Stimulated activated CD8-positive, alpha-beta memory T cell treated with anti-CD3 and anti-CD28 coated beads, Interleukin-2, amount 100 ng/mL, for 1 hour (primary cell): ENCODE data around the gene DGKD.
"Not testable (repeated sequence)": the region's sequence is repeated elsewhere in the genome, so short reads cannot be mapped to it uniquely, and the experiment has no call there.

Experiments used
- DNase-seq, 2 donors: peaks; one replicate each; pipeline ENCODE4 v3.0.0-alpha.2; 2020; ENCODE audit warnings: low read depth in 2 of 2

DGKD gene

DNA sequence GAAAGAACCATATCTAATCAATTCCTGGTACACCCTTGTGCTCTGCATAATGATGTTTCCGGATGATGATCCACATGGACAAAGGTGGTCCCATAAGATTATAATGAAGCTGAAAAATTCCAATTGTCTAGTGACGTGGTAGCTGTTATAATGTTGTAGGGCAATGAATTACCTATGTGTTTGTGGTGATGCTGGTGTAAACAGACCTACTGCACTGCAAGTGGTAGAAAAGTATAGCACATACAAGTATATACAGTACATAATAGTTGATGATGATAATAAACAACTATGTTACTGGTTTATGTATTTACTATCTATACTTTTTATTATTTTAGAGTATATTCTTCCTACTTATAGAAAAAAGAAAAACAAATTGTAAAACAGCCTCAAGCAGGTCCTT, 8.4 kb downstream of the DGKD start:
- DNase-seq, result no peak

- no peak for DNase-seq
Observed at GRCh38 chr2:233363744-233364235, 9.5 kb downstream of the DGKD start.

GRCh38 chr2:233365861-233366520, 11.7 kb downstream of the DGKD start:
- no peak for DNase-seq

GRCh38 chr2:233367586-233367985, 13.3 kb downstream of the DGKD start:
- no peak for DNase-seq

DNA sequence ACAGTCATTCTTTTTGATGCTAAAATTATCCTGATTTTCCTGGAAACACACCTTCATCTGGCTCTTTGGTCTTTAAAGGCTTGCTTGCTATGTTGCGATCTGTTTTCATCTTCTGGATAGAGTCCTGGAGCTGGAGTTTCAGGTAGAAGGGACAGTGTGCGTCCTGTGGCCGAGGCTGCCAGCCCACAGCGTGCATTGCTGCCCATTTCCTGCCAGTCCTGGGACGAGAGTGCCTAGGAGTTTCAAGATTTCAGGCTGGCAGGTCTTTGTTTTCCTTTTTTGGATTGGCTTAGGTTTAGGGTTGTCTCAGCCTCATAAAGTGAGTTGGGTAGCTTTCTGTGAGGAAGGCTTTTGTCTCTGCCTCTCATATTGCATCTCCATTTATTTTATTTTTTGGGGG, 14.5 kb downstream of the DGKD start:
- no peak for DNase-seq

DNA sequence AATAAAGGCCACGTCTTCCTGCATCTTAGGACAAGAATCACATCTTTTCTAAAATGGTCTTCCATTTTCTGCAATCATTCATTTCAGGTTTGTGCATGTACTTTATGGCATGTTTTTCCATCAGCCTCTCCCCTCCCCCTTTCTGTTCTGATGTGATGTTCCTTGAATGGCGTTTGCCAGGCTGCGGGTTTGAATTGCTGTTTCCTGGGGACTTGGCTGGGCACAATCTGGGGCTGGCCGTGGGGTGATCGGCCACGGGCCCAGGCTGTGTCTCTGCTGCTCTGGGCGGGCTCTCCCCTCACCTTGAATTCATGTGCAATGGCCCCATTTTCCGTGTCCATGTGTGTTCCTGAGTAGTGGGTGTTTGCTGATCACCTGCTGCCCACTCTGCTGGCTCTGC, 15.2 kb downstream of the DGKD start:
- DNase-seq, result no peak

DNA sequence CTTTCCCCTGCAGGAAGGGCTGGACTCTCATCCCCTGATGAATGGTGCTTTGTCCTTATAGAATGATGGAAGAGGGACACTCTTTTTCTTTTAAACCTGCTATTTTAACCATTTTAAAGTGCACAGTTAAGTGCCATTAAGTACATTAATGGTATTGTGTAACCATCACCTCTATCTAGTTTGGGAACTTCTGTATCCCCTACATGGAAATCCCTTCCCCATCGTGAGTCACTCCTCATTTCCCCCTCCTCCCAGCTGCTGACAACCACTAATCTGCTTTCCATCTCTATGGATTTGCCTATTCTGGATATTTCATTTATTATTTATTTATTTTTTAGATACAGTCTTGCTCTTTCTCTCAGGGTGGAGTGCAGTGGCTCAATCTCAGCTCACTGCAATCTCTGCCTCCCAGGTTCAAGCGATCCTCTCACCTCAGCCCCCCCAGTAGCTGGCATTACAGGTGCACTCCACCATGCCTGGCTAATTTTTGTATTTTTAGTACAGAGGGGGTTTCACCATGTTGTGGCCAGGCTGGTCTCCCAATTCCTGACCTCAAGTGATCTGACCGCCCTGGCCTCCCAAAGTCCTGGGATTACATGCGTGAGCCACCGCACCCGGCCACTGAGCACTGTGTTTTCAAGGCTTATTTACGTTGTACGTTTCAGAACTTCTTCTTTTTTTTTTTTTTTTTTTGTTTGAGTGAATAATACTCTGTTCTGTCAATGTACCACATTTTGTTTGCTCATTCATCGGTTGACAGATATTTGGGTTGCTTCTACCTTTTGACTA, 15.8 kb downstream of the DGKD start:
- no peak for DNase-seq

DNA sequence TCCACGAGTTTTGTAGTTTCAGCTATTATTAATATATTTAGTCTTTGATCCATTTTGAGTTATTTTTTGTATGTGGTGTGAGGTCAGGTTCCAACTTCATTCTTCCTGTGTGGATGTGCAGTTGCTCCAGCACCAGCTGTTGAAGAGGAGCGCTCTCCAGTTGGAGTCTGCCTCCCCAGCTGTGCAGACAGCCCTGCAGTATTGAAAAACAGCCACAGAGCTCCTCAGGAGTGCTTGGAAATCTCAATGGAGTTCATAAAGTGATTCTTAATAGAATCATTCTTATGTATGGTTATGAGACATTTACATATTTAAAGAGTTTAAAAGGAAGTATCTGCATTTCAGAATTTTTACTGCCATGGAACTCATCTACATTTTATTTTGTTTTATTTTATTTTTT, 17.3 kb downstream of the DGKD start:
- DNase-seq, result no peak

GRCh38 chr2:233372855-233373254, 18.6 kb downstream of the DGKD start:
- DNase-seq, result no peak

GRCh38 chr2:233373316-233373715, 19.0 kb downstream of the DGKD start:
- no peak for DNase-seq

DNA sequence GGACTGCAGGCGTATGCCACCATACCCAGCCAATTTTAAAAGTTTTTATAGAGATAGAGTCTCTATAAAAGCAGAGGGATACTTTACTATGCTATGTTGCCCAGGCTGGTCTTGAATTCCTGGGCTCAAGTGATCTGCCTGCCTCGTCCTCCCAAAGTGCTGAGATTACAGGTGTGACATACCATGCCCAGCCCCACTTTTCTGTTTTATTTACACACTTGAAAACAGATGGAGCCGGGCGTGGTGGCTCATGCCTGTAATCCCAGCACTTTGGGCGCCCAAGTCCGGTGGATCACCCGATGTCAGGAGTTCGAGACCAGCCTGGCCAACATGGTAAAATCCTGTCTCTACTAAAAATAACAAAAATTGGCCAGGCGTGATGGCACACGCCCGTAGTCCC, 20.5 kb downstream of the DGKD start:
- not testable (repeated sequence) for DNase-seq

DNA sequence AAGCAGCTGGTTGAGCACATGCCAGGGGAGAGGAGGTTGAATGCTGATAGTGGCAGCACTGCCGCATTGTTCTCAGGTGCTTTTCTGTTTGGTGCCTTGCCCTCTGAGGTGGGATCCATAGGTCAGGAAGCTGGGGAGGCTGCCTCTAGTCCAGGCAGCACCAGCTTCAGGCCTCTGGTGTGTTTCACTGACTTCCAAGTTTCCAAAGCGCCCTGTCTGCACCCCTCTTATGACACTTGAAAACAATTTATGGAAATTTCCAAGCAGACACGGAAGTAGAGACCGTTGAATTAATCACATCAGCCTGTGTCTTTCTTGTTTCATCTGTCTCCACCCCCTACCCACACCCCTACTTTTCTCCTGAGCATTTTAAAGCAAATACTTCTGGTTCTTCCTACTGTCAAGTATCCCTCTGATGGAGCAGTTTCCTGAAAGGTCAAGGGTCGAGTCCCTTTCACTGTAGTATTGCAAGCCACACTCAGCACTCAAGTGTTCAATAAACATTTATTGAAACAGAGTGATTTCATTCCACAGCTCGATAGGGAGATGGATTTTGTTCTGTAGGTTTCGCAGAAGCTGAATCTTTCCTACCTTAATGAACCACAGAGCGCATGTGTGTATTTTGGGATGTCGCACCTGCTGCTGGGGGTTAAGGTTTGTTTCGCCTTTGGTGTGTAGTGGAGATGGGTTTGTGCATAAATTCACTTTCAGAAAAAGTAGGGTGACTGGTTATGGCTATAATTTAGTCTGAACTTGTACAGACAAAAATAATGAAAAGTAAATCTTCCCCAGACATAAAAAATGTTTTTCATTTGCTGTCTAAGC, 21.4 kb downstream of the DGKD start:
- DNase-seq, result no peak

- no peak for DNase-seq
Observed at GRCh38 chr2:233379034-233379433, 24.7 kb downstream of the DGKD start.

GRCh38 chr2:233379441-233379840, 25.1 kb downstream of the DGKD start:
- no peak for DNase-seq

DNA sequence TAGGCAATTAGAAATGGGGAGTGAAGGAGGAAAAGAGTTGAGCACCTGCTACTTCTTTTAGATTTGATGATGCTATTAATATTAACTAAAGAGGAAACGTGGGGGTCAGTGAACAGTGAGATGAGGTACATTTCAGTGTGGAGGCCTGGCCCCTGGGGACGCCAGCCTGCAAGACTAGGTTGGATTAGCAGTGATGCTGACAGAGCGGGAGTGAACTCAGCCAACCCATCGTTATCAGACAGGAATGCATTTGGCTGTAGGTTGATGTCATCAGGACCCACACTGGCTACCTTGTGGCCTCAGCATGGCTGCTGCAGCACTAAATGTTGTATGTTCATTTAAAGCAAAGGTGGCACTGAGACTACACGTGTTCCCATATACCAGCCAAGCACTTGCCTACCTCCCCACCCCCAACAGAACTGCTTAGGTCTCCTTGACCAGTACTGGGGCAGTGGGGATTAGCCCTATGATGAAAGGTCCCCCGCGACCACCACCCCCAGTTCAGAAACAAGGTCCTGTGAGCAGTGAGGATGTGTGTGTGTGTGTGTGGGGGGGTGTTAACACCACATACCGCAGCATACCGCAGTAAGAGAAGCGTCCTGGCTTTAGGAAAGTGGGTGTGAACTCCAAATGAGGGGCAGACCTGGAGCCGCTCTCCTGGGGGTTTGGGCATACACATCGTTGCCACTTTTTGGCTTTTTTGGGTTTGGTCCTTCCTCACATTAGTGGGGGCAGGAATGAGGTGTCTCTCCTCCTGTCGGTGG, 26.0 kb downstream of the DGKD start:
- no peak for DNase-seq

GRCh38 chr2:233380995-233381637, 26.8 kb downstream of the DGKD start:
- DNase-seq, result no peak

GRCh38 chr2:233381638-233381995, 27.3 kb downstream of the DGKD start:
- no peak for DNase-seq

GRCh38 chr2:233384015-233384414, 29.7 kb downstream of the DGKD start:
- no peak for DNase-seq

DNA sequence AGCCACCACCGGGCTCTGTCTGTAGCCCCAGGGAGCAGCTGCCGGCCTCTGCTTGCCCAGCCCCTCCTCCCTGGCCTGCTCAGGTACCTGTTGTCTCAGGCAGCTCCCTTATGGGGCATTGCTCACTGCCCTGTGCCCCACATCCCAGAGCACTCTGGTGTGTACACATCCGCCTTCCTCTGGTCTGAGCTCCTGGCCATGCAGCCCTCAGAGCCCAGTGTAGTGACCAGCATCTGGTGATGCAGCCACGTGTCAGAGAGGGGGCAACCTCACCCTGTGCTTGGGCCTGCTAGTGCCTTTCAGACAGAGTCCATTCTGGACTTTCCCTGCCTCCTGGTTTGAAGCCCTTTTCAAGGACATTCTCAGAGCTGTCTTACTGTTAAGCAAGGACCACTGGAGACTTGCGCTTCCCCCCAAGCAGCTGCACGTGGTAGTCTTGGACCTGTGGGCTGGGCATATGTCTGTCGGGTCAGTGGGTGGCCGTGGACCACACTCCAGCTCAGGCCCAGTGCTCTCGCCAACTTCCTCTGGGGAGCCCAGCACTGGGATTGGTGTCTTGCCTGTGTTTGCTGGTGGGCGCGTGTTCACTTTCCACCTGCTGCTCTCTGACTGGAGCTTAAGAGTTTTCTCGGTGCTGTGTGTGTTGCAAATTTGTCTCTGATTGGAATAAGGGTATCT, 30.7 kb downstream of the DGKD start:
- DNase-seq, result no peak

DNA sequence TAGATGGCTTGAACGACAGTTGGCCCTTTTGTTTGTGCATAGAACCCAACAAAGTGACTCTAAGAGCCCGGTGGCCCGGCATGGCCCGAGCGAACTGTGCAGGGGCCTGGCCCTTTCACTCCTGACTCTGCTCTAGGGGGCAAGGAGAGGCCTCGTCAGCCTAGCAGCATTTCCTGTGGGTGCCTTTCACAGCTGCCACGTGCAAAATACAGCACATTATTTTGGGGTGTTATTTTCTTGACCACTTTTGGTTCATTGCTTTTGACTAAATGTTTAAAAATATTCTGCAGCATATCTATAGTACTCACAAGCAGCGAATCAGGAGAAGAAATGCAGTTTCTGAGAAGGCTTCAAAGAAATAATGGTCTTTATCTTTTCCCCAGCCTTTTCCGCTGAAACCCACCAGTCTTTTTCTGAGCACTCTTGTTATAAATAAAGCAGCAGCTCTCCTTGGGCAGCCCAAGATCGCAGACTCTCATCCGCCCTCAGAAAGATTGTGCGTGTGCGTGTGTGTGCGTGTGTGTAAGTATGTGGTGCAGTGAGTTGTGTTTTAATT, 31.3 kb downstream of the DGKD start:
- no peak for DNase-seq
